Measurements from ENCODE around the gene ISLR. TPM values are rescaled to one million over a fixed set of nuclear protein-coding genes. Genes with fewer than 3 reads are reported as not detected.

ISLR gene, protein sequence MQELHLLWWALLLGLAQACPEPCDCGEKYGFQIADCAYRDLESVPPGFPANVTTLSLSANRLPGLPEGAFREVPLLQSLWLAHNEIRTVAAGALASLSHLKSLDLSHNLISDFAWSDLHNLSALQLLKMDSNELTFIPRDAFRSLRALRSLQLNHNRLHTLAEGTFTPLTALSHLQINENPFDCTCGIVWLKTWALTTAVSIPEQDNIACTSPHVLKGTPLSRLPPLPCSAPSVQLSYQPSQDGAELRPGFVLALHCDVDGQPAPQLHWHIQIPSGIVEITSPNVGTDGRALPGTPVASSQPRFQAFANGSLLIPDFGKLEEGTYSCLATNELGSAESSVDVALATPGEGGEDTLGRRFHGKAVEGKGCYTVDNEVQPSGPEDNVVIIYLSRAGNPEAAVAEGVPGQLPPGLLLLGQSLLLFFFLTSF
- total RNA-seq = 194 and 325 TPM in 2 replicates

DNA sequence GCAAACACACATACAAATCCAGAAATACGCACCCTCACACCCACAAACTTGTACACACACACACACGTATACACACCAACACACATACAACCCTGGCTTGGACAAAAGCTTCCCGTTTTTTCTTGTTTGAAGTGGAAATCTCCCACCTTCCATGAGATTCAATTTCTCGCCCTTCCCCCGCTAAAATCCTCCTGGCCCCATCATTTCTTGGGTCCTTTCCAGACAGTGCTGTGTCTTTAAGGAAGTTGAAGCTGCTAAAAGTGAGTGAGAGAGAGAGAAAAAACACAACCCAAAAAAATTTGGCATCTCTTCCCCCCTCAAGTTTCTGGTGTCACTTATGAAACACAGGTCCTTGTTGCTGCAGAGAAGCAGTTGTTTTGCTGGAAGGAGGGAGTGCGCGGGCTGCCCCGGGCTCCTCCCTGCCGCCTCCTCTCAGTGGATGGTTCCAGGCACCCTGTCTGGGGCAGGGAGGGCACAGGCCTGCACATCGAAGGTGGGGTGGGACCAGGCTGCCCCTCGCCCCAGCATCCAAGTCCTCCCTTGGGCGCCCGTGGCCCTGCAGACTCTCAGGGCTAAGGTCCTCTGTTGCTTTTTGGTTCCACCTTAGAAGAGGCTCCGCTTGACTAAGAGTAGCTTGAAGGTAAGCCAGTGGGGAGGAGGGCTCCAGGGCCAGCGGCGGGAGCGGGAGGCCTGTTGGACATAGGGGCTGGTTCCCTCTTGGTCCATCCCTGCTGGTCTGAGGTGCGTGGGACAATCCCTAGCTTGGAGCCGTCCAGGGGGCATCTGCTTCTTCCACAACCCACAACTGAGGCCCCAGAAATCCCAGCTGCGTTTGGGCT lies at the start of gene ISLR:
ISLR (plus strand) TSS at position 331 of the 839 bp plus-strand sequence. CDS start 1,149 bp downstream, outside the sequence.

DNA sequence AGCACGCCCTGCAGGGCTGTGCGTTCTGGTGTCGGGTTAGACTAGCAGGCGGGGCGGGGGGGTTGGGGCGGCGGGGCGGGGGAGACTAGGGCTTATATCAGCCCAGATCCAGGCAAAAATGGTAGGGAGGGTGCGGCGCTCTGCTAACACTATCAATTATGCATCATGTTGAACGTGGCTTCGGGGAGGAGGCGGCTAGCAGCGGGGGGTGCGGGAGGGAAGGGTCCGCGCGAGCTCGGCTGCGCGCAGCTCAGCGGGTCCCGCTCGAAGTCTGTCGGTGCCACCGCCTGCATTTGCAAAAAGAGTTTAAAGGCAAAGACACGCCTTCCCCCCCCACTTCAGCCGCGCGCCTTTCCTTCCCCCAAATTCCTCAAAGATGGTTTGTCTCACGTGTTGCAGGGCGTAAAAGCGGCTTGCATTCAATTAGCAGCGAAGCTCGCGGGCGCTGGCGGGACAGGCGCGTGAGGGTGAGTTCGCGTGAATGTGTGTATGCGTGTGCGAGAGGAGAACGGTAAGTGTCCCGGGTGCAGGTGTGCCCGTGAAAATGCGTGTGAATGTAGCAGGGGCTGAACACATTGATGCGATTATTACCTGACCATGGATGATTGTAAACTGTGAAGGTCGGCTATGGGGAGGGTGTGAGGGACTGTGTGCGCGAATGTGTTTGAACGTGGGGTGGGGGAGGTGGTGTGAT lies 43.2 kb upstream of the ISLR start, which contains the start of gene ISLR2:
ISLR2 (plus strand) TSS at position 432 of the 694 bp plus-strand sequence. CDS start 2,169 bp downstream, outside the sequence.

DNA sequence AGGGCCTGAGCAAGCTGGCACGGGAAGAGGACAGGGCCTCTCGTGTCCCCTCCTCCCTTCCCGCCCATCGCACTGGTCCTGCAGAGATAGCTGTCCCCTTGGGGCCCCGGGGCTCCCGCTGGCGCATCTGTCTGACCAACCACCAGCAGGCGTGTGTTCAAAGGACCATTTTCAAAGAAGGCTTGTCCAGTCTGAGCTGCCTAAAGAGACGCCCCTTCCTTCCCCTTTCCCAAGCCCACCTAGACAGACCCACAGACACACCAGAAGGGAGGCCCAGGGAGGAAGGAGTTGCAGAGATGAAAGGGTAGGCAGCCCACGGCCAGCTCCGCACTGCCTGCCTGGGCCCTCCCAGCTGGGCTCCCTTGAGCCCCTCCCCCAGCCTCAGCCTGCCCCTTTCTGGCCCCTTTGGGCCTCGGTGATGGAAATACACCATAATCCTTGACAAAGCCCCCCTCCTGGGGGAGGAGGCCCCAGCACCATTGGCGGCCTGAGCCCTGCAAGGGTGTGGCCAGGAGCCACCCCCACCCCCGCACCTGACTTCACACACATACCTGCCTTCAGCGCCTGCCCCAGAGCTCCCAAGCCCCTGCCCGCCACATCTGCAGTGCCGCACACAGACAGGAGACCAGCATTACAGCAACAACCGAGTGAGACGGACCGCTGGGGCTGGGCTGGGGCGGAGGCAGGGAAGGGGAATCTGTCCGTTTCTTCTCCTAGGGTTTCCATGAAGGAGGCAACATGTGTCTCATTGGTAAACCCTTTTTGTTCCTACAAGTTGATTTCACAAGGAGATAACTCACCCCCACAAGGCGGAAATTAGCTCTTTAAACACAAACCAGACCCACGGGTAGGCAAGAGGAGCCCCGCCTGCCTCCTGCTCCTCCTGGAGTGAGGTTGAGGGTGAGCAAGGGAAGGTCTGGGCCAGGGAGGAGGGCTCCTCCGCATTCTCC lies 29.2 kb downstream of the ISLR start, which contains the start of gene STRA6:
STRA6 (minus strand) TSS at position 336 of the 950 bp plus-strand sequence. CDS start 520 bp downstream, outside the sequence.

Small RNAs within 50 kb of the gene (small RNA-seq; reads per million reads assigned to genes)
- gene RF00017 = not detected

Other genes with a start within 250 kb of the ISLR start
- gene LOXL1, start 247.2 kb upstream of the ISLR start, total RNA-seq = 342 and 434 TPM in 2 replicates
- 22.6 and 32.2 TPM in 2 replicates for gene STOML1, start 181.4 kb upstream of the ISLR start, total RNA-seq
- gene PML, start 179.0 kb upstream of the ISLR start, total RNA-seq = 123 and 146 TPM in 2 replicates
- gene GOLGA6A, start 91.2 kb upstream of the ISLR start, total RNA-seq = not detected in 2 replicates
- gene ISLR2, start 43.1 kb upstream of the ISLR start, total RNA-seq = 0.73 TPM in 1 of 2 replicates, not detected in the other
- gene STRA6, start 29.1 kb downstream of the ISLR start, total RNA-seq = 1.1 and 5.2 TPM in 2 replicates
- not detected in 2 replicates for gene CCDC33, start 62.6 kb downstream of the ISLR start, total RNA-seq
- gene CYP11A1, start 193.9 kb downstream of the ISLR start, total RNA-seq = 0.36 and 0.81 TPM in 2 replicates

Data from hair follicle dermal papilla cell (primary cell).